GM18907 (cell line): ENCODE results near the gene LRMDA.

Experiments
- ATAC-seq: cut with Tn5 transposase; IDR thresholded peaks from one replicate; pipeline ENCODE4 v1.9.1; 2021; ENCODE audit warnings: mild to moderate bottlenecking, moderate library complexity; ENCODE audit not compliant: unreplicated experiment

LRMDA gene

DNA sequence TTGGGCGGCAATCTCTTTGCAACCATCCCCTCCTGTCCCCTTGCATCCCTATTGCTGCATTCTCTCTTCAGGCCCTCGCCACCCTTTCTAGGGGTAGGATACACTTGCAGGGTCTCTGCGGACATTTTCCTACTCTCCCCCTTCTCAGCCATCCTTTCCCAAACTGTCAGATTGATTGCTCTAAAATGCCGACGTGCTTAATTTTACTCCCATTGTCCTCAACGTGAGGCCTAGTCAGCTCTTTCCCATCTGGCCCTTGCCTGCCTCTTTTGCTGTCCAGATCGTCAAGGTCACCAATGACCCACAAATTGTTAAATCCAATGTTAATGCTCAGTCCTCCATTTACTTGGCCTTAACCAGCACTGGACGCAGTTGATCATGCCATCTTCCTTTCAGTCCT is 12.7 kb upstream of the LRMDA start:
- no peak for ATAC-seq

DNA sequence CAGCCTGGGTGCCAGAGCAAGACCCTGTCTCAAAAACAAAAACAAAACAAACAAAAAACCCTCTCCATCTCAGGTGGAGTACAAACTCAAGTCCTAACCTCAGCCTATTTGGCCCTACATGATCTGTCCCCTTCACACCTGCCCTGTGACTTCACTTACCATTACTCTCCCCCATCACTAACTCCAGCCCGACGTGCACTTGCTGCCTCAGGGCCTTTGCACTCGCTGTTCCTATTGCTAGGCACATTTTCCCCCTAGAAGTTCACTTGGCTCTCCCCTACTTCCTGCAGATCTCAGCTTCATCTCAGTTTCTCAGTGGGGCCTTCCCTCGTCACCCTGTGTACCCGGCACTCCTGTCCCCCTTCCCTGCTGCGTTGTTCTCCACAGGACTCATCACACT is 8.5 kb upstream of the LRMDA start:
- ATAC-seq, result no peak

DNA sequence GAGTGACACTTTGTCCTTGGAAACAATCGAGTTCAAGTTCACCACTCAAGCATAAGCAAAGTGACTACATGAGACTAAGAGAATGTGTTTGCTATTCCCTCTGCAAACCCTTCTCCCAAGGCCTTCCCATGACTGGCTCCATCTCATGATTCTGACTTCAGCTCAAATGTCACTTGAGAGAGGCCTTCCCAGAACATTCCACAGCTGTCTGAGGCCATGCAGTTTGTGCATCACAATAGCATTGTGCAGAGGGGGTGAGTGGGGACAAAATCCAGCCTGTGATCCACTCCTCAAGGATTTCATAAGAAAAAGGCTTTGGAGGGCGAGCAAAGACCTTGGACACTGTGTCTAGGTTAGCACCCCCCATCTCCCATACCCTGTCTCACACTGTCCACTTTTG is 6.9 kb upstream of the LRMDA start:
- ATAC-seq, result no peak

DNA sequence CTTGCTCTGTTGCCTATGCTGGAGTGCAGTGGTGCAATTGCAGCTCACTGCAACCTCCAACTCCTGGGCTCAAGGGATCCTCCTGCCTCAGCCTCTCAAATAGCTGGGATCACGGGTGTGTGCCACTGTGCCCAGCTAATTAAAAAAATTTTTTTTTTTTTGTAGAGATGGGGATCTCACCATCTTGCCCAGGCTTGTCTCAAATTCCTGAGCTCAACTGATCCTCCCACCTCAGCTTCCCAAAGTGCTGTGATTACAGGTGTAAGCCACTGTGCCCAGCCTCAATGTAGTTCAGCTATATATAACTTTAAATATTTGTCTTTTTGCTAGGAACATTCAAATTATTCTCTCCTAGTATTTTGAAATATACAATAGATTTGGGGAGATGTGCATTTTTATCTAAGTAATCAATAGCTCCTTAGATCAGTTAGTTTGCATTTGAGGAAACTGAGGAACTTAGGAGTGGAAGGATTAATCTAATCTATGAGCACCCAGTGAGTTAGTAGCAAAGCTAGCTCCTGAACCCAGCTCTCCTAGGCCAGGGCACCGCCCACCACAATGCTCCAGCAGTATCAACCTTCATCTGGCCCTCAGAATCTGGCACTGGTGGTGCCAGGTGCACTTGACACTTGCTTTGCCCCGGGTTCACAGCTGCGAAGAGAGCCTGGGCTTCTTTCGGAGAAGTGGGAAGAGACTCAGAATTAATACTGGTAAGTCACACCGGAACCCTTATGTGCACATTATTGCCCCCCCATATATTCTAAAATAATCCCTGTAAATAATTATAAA is 5.9 kb upstream of the LRMDA start:
- no peak for ATAC-seq

DNA sequence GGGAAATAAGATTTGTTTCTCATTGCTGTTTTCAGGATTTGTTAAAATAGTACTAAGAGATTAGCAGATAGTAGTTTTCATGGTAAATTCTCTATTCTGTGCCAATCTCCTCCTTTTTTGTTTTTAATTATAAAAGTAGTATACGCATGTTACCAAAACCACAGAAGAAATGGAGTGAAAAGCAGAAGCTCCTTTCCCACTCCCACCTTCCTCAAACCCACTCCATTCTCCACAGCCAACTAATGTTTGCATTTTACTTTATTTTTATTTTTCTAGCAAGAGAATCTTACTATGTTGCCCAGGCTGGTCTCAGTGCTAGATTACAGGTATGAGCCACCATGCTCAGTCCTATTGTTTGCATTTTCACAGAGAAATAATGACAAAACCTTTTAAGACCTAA is 4.5 kb upstream of the LRMDA start:
- ATAC-seq, result no peak

DNA sequence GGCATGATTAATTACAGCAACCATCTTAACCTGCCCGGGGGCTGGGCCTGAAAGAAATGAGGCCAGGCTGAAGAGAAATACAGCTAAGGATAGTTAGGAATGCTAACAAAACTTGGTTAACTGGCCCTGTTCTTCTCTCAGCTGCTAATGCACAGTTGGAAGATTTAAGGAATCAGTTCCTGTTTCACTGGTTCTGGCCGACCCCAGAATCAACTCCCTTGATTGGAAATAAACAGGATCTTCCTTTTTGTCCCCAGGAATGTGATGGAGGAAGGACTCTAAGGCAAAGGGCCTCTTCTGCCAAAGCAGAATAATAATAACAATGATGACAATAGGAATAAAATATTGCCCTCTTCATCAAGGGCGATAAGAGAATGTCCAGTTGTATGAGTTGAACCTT is 3.5 kb upstream of the LRMDA start:
- ATAC-seq, result no peak

DNA sequence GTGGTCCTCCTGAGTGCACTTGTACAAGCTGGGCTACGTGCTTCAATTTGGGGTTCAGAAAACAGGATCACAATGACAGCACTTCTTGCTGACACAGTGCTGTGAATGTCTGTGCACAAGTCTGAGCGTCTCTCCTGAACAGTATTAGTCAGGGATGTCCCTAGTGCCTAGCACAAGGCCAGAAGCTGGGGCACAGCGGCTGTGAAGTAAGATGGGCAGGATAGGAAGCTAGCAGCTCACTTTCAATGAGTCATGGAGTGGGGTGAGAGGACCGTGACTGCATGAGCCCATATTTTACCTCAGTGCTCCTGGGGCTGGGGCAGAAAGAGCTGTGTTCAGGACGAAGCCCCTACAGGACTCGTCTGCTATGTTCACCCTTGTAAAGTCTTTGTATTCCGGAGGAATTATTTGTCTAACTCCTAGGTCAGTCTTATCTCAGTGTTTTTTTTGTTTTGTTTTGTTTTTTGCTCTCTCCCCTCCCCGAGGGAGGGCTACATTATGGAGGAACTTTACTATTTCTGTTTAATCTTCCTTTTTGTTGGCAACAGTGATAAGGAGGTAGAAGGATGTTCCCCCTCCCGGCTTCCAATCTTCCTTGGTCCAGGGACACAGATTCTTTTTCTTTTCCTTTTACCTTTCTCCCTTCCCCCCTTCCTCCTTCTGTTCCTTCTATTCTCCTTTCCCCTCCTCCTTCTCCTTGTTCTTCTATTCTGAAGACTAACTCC is 2.8 kb upstream of the LRMDA start:
- ATAC-seq, result no peak

DNA sequence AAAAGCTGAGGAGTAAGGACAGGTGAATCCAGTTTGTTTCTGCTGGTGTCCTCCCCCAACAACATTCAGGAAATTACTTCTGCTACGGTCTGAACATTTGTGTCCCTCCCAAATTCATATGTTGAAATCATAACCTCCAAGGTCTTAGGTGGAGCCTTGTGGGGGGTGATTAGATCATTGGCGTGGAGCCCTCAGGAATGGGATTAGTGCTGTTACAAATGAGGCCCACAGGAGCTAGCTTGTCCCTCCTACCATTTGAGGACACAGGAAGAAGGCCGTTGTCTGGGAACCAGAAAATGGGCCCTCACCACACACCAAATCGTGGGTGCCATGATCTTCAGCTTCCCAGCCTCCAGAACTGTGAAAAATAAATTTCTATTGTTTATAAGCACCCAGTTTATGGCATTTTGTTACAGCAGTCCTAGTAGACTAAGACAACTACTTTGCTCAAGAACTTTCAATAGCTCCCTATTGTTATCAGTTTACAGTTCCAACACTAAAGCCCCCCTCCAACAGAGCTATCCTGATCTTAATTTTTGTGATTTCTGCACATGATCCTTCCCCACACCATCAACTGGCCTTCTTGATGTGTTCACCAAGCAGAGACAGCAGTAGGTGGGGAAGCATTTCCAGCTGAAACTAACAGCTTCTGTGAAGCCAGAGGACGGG is 2.1 kb upstream of the LRMDA start:
- ATAC-seq, result no peak

DNA sequence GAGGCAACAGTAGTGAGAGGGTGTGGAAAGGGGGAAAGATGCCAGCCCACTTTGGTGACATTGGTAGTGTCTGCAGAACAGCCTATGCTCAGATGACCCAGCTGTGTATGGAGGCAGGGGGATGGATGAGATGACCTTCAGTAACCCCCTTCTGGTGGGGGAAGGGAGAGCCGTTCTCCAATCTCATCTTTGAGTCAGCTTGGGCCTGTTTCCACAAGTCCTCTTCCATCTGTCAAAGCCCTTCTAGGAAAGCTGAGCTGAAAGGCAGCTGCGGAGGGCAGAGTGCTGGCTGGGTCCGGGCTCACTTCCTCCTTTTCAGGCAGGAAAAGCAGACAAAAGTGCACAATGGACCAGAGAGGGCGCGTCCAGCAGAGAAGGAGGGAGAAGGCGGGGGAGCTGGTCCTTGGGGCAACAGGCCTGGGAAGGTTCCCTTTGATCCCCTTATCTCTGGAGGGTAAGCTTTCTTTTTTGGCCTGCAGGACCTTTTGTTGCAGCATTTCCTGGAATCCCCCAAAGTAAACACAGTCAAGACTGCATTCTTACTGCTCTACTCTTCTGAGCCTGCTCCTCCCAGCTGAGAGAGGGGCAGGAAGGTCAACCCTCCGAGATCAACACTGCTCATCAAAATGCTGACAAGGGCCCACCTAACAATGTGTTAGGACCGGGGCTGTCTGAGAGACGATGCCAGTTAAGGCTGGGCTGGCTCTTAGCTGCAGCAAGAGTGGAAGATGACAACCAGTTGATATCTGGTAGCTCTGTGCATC is 1.2 kb upstream of the LRMDA start:
- ATAC-seq, result no peak

DNA sequence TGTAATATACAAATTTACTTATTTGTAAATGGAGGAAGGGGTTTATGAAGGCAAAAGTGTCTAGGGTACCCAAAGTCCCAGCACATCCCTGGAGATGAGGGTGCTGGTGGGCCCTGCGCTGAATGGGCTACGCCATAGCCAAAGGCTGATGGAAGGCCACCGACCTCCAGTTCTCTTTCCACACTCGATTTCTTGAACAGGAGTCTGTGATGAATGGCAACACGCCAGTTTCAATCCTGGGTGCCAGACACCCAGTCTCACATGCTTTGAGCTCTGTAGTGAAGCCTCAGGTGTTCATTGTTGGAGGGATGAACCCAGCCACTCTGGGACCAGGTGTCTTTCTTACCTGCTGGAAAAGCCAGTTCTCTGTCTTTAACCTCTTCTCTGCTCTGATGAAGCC is 752 bp downstream of the LRMDA start:
- no peak for ATAC-seq

DNA sequence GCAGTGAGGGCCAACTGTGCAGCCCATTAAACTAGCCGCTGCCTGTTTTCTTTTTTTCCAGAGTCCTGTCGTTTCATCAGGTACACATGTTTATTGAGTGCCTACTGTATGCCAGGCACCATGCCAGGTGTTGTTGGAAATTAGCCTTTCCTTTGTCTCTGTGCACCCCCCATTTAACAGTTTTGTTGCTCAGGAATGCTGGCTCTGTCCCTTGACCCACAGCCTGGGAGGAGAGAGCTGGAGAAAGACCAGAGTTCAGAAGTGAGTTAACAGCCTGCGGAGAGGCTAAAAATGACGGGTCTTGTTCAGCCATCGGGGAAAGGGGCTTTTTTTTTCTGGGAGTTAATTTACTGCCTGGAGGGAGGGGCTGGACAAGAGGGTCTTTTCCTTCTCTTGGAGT is 1.3 kb downstream of the LRMDA start:
- ATAC-seq, result no peak

DNA sequence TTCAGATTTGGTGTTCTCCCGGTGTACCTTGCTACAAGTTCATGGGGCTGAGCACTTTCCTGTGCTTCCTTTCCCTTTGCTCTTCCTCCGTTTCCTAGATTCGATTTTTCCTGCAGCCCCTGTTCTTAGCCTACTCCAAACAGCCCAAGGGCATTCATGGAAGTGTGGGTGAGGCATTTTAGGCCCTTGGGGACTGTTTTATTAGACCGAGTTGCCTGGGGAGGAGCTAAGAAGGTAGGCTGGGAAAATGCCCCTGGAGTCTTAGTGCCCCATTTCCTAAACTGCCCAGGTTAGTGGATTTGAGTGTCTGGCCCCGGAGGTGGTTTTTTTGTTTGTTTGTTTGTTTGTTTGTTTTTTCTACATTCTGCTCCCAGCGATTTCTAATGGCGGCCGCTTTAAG is 1.8 kb downstream of the LRMDA start:
- ATAC-seq, result no peak

DNA sequence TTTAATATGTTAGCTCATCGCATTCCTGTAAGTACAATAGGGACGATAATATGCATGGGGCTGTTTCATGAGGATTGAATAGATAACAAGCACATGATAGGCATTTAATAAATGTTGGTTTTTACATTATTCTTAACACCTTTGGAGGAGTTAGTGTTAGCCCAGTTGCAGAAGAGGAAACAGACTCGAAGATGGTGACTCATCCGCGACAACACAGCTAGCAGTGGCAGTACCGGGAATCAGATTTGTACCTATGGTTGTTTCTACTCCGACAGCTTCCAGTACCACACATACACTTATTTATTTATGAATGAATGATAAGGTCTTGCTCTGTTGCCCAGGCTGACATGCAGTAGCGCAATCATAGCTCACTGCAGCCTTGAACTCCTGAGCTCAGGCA is 2.9 kb downstream of the LRMDA start:
- no peak for ATAC-seq

DNA sequence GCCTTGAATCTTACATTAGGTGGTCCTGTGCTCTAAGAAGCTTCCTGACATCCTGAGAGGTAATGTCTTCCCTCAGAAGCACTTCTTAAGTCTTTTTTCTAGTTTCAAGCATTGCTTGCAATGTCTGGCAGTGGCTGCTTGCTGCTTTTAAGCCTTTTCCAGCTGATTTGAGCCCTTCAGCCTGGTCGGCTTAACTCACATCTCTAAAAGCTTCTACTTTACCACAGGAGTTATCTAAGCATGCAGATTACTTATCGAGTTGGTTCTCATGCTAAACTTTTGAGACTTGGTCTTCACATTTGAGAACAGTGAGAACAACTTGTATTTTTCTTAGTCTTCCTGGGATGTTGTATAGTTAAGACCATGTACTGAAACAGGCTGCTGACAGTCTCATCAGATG is 3.9 kb downstream of the LRMDA start:
- ATAC-seq, result no peak

DNA sequence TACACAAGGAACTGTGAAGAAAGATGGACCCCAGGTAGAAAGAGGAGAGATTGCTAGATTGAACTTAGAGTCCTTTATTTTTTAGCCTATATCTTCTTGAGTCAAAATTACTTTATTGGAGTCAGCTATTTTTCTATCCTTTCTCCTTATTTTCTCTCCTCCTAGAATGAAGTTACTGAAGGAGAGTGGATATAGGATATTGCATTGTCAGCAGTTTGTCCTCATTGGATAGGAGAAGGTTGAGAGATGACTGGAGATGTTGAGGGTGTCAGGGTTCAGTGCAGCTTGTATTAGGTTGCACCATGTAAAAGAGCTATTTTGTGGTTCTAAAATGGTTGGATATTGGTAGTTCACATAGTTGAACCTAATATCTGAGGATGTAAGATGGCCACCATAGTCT is 5.5 kb downstream of the LRMDA start:
- ATAC-seq, result no peak

DNA sequence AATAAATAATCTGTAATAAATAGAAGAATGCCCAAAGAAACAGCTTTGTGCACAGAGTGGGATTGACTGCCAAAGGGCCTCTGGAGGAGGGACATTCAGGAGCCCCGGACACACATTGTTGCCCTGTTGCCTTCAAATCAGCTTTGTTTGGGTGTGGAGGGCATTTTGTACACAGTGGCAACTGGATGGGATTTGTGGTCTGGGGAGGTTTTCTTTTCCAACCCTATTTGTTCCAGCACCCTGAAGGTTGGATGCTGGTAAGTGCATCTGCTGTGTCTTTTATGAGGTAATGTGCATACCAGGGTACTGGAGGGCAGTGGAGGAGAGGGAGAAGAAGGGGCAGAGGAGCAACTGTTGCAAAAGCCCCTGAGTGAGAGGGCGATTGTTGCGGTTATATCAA is 6.3 kb downstream of the LRMDA start:
- no peak for ATAC-seq

DNA sequence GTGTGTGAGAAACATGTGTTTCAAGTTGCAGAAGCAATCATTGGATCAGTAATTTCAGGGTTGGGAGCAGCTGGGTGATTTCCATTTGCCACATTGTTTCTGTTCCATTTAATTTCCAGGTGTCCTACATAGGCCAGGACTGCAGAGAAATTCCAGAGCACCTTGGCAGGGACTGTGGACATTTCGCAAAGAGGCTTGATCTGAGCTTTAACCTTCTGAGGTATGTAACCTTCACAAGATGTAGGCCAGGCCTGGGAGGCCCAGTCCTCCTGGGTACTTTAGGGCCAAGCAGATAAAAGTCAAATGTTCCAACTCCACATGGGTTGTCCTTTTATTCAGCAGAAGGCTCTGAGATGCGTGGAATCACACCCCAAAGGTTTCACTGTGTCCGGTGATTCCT is 6.9 kb downstream of the LRMDA start:
- ATAC-seq, result no peak

DNA sequence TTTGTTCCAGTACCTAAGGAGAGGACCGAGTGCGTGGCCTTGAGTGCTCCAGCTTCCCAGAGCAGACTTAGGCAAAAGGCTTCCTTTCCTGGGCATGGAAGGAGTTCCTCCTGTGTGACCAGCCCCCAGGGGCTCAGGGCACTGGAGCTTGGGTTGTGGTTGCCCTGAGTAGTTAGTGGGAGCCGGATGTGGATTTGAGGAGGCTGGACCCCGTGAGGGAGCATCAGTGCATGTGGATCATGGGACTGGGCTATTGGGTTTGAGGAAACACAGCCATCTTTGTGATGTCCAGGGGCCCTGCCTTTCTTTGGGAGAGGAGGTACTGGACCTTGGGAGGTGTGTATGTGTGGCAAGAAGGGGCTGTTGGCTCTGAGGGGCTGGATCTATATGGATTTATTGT is 8.4 kb downstream of the LRMDA start:
- no peak for ATAC-seq

DNA sequence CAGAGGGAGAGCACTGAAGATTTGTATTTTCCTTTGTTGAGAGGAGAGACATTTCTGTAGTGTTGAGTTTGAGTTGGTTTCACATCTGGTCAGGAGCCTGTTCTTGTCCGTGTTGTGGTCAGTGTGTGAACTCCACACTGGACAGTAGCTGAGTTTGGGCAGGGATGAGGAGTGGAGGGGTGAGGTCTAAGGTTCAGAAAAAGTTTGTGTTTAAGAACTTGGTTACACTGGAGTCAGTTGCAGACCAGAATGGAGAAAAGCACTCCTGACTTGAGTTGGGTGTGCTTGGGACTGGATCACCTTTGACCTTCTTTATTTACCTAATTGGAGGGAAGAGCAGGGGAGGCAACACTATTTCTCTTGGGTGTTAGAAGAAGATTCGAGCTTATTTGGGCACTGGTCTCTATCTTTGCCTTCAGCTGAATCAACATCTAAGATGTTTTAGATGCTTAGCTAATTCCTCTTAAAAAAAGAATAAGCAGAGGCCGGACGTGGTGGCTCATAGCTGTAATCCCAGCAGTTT is 8.9 kb downstream of the LRMDA start:
- no peak for ATAC-seq

DNA sequence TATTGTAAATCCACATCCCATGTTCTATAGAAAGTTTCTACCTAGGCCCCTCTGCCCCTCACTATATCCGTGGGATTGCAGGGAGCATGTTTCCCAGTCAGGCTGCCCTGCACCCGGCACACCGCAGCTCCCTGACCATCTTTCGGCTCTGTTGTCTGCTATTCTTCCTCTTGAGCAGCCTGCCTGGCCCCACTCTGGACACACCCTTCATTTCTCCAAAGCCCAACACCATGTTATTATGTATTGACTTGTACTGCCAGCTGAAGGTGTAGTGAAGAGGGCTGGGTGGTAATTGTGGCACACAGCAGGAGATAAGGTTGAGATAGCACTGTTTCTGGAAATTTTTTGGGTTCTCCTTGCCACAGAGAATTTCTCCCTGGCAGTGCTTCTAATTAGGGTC is 9.8 kb downstream of the LRMDA start:
- ATAC-seq, result no peak

DNA sequence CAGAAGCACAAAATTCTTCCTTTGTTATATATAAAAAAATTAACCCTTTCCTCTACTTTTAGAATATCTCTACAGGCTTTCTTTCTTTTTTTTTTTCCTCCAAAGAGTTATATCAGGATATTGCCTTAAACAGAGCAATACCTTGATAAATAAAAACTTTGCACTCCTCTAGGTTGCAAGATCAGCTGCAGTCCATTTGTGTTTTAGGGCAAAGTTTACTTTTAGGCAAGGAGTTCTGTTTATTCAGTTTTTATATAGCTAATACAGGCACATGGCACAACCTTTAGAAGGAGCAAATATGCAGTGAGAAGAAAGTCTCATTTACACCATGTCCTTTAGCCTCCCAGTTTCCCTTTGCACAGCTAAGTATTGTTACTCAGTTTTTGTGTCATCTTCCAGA is 10.3 kb downstream of the LRMDA start:
- ATAC-seq, result no peak
